PC-9 (cell line): Measurements from ENCODE around the gene GRHL1.

Source experiments
- EZH2 ChIP-seq: fragments of 200-600 bp; sonication (generic); IDR thresholded peaks from 2 replicates; pipeline ENCODE4 v1.8.0; 2017; ENCODE audit warnings: antibody characterized with exemption, low read depth
- TF ChIP-seq, protein P1 (sequence below): fragments of 200-600 bp; sonication (generic); conservative IDR thresholded peaks from 2 replicates; pipeline ENCODE4 v1.6.1; 2017; ENCODE audit warnings: mixed run types, antibody characterized with exemption, mild to moderate bottlenecking, moderate library complexity

DNA sequence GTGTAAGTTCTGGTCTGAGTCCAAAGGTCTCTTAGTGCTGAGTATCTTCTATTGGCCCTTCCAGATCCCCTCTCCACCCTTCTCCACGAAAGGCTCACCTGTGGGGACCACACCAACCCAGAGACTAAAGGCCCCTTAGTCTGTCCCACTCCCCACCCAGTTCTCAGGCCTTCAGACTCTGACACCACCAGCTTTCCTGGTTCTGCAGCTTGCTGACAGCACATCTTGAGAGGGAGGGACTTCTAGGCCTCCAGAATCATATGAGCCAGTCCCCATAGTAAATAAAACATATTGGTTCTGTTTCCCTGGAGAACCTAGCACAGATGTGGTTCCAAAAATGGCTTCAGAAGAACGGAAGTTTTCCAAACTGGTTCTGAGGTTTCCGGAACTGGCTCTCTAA is 53.3 kb downstream of the GRHL1 start:
- TF ChIP-seq, protein P1, sequence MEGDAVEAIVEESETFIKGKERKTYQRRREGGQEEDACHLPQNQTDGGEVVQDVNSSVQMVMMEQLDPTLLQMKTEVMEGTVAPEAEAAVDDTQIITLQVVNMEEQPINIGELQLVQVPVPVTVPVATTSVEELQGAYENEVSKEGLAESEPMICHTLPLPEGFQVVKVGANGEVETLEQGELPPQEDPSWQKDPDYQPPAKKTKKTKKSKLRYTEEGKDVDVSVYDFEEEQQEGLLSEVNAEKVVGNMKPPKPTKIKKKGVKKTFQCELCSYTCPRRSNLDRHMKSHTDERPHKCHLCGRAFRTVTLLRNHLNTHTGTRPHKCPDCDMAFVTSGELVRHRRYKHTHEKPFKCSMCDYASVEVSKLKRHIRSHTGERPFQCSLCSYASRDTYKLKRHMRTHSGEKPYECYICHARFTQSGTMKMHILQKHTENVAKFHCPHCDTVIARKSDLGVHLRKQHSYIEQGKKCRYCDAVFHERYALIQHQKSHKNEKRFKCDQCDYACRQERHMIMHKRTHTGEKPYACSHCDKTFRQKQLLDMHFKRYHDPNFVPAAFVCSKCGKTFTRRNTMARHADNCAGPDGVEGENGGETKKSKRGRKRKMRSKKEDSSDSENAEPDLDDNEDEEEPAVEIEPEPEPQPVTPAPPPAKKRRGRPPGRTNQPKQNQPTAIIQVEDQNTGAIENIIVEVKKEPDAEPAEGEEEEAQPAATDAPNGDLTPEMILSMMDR = no peak
- TF ChIP-seq EZH2 = no peak
